GM18511 (cell line): ENCODE measurements around the gene CFAP221.

Source experiments
- ATAC-seq: cut with Tn5 transposase; IDR thresholded peaks from one replicate; pipeline ENCODE4 v1.9.1; 2021; ENCODE audit warnings: mild to moderate bottlenecking, moderate library complexity; ENCODE audit not compliant: unreplicated experiment

CFAP221 gene

DNA sequence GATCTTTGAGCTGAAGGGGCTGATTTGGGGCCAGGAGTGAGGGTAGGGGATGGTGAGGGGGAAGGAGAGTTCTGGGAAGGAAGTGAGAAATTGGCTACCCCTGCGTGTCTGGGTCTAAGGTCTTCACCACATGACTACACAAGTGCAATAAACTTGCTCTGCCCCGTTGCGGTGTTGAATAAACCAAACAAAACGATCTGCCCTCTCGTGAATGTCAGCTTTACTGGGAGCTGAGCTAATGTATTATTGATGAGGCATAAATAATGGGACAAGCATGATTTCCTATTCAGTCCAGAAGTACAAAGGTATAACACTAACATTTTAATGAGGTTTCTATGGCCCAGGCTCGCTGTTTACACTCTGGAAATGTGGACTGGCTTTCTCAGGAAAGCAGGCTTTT, 8.0 kb upstream of the CFAP221 start:
- ATAC-seq, result no peak

DNA sequence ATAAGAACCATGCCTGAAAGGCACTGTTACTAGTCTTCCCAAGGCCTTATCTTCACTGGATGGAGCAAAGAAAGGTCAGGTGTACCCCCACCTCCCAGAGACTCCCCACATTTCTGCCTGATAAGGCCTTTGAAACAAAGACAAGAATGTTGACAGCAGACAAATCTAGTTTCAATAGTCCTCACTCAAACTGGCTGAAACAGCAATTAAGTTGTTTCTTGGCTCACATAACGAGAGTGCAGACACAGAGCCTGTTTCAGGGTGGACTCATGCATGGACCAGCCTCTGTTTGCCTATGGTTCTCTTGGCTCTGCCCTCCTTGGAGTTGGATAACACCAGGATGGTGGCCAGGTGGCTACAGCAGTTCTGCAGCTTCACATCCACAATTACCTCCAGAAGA, 7.5 kb upstream of the CFAP221 start:
- no peak for ATAC-seq

DNA sequence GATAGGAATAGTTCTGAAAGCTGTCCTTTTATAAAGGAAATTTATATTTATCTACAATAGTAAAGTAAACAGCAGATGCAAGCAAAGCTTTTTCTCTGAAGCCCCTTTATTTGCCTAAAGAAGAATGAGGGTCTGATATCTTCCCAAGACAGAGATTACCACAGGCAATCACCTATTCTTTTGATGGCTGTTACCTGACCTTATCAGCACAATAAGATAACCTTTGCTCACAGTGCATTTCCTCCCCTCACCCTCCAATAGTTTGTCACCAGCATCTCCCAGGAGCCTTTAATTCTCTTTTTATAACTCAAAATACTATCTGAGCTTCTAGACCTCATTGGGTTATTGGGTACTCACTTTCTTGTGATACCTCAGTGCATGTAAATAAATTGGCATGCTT, 6.5 kb upstream of the CFAP221 start:
- ATAC-seq, result no peak

DNA sequence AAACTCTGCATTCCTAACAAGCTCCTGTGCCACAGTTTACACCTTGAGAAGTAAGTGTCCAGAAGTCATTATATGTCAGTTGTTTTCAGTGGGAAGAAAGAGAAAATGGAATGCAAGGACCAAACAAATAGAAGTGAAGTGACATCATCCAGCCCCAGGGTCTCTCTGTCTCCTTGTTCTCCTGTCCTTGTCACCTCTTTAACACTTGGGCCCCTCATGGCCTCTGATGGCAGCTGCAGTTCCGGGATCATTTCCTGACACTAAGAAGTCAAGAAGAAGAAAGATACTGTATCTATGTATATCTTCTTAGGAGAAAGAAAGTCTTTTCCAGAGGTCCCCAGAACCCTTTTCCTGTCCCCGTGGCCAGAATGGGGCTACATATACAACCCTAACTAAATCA, 2.8 kb upstream of the CFAP221 start:
- ATAC-seq, result no peak

DNA sequence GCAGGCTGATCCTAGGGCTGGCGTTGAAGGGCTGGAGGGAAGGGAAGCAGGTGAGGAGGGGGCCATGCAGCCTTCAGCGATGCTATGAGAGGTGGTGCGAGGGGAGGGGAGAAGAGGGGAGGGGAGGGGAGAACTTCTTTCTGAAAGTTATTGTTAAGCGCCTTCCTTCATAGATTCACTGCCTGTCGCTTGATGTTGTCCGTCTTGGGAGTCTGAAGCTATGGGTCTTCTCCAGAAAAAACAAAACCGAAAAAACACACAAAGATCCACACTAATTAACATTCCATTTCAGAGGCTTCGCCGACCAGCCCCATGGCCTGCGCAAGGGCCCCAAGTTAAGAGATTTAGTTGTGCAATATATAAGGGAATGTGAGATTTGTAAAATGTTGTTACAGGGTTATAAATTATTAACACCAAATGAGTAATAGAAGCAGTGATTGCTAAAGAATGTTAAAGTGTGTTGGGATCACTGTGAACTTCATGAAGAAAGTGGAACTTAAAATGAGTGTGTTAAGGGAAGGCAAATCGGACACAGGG, 758 bp downstream of the CFAP221 start:
- ATAC-seq, result no peak

DNA sequence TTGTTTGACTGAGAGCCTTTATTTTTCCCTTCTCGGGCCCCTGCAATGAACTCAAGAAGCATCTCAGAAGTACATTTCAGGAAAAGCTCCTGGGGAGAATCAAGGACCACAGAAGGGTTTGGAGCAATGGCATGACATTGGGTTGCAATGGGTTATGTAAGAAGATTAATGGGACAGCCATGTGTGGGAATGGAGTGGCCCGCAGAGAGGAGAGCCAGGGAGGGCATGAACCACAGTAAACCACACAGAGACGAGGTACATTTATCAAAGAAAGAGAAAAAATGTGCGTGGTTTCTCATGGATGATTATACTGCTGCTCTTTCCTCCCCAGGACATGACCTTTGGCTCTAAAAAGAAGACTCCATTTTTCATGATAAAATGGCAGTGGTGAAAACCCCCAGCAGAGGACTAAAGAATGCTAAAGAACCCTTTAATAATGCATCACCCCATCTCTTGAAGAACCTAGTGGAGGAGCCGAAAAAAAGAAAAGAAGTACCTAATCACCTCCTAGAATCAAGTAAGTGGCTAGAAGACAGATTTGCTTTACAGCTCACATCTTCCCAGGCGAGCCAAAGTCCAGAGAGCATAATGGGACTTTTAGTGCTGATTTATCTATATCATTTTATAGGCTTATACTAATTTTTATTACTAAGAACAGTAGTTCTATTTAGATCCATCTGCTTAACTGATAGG, 1.7 kb downstream of the CFAP221 start:
- no peak for ATAC-seq

DNA sequence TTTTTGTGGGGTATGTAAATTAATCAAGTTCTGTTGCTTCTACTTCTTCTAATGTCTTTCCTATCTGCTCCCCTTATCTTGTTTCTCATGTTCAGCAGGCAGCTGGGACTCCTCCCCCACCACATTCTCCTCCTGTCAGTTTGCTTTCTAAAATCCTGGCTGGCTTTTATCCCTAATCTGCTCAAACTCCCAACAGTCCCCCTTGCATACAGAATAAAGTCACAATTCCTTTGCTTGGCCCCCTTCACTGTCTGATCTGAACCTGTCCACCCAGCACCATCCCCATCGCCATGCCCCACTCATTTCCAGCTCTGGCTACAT, 2.2 kb downstream of the CFAP221 start:
- no peak for ATAC-seq

DNA sequence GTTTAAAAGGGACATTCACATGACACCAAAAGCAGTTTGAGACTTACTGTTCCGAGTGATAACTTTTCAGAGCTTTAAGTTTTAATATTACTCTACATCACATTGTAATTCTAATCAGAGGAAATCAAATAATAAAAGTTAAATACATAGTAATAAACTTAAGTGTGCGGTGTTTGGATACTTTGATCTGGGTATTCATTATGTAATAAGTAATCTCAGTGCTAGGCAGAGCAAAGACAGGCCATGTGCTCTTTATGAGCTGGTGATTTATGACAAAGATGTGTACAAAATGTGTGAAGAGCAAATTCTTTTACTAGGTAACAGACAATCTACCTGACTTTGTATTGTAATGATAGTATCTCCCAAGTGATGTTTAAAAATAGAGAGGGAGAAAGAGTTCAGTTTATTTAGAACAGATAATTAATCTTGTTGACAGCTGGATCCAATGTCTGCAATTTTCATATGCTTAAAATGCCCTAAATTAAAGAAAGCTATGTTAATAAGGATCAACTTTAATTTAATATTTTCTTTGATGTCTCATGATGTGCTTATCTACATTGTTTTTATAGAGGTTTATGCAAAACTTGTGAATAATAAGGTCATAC, 4.4 kb downstream of the CFAP221 start:
- ATAC-seq, result no peak

DNA sequence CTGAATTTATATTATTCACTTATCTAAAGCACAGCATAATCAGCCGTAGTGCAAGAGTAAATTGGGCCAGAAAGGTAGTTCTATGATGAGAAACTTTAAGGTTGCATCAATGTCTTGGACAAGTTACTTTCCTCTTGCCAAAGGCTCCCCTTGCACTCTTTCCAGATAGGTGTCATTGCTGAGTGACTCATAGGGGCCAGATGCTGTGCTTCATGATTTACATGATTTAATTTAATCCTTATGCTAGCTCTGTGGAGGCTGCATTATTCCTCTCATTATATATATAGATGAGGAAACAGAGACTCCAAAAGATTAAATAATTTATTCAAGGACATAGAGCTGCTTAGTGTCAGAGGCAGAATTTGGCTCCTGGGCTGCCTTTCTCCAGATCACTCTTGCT, 5.0 kb downstream of the CFAP221 start:
- ATAC-seq, result no peak

DNA sequence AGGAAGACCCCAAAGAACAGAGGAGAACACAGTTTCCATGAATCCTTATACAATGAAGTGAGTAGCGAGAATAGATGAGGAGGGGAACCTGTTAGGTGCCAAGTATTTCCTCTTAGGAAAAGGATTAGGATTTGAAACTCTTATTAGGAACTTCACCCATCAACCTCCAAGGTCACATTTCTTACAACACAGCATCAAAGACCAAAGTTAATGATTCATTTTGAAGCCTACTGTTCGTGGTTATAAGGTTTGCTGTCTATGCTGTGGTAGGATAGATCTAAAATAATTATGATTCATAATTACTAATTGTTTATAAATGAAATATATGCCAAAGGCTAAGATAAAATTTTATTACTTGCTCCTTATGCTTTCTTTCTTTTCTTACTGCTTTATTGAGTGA, 6.1 kb downstream of the CFAP221 start:
- ATAC-seq, result no peak

DNA sequence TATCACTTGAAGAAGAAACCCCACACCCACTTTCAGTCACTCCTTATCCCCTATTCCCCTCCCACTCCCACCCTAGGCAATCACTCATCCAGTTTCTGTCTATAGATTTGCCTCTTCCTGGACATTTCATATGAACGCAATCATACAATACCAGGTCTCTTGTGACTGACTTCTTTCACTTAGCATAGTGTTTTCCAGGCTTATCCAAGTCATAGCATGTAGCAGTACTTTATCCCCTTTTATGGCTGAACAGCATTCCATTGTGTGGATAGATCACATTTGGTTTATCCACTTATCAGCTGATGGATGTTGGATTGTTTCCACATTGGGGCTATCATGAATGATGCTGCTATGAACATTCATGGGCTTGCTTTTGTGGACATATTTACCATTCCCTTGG, 6.6 kb downstream of the CFAP221 start:
- no peak for ATAC-seq

DNA sequence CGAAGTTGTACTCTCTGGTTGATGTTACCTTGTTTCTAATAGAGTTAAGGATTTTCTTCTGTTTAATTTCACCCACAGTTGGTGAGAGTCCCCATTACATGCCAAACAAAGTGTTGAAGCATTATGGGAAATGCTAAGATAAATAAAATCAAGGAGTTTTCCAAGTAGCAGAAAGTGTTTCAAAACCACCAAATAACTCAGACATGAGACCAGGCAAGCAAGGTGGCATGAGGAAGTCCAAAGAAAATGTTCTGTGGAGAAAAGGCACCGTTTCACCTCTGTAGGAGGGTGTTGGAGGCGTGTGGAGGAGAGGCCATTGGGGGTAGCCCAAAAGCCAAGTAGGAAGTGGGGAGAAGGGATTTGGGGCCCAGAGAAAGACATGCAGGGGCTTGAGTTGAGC, 8.7 kb downstream of the CFAP221 start:
- ATAC-seq, result no peak

DNA sequence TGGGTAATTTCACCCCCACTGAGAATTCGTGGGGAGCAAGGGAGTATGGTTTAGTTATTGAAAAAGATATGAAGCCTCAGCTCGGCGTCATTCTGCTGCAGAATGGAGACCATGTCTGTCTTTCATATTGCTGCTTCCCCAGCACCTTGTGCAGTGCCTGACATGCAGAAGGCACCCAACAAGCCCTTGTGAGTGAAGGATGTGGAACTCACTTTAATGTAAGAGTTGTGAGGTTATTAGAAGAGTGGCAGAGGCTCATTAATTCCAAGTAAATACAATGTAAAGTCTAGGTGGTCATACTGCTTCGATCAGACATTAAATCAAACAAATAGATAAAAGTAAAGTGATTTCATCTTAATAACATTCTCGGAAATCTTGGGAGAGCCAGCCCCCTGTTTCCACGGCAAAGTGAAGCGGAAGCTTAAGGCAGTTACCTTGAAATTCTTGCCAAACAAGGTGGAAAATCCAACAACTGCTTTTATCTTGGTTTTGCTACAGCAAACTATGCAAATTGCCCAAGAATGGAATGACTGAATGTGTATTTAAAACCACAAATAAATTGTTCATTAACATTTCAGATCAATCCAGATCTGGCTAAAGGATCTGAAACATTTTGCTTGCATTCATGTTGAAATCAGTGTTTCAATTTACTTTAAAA, 9.6 kb downstream of the CFAP221 start:
- ATAC-seq, result no peak

DNA sequence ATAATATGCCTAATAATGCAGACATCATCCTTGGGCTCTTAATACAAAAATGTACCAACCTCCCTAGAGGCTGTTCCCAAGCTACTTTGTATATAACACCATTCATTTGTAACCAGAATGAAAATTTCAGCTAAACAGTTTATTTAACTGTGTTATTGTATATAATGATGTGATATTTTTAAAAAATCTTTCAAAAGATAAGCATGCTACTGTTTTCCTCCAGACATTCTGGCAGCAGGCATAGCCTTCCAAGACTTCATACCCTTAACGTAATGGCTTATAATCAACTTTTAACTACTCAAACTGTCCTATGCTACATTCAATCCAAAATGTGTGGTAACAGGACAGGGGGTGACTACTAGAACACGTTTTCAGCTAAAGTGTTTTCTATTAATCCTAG, 21.2 kb downstream of the CFAP221 start:
- ATAC-seq, result no peak

DNA sequence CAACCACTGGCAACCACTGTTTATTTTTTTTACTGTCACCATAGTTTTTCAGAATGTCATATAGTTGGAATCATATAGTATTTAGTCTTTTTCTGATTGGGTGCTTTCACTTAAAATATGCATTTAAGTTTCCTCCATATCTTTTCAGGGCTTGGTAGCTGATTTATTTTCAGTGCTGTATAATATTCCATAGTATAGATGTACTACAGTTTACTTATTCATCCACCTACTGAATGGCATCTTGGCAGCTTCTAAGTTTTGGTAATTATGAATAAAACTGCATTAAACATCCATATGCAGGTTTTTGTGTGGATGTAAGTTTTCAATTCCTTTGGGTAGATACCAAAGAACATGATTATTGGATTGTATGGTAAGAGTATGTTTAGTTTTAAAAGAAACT, 23.0 kb downstream of the CFAP221 start:
- no peak for ATAC-seq

DNA sequence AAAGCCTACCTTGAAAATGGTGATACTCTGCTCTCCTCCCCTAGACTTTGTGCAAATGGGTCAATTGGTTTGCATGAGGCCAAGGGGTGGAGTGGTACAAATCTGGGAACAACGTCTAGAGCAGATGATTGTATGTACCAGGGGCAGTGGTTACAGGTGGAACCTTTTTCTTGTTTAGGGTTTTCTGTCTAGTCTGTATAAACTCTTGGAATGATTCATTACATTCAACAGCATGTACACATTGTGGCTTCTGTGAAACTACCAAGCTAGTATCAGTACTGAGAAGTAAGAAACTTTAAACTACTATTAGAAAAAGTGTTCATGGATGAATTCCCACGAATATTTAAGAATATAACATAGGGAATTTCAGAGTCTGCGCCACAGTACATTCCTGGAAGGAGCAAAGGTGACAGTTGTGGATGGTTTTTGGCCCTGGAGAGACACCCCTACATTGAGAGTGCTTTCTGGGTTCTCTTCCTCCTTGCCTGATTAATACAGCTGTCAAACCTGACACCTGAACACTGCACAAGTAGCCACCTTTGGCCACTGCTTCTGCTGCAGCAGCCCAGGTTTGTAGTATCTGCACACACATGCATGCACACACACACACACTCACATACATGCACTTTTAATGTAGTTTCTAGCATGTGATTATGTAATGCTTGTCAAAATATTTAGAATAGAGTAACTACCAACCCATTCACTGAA, 30.0 kb downstream of the CFAP221 start:
- ATAC-seq, result peak; percentile 99

DNA sequence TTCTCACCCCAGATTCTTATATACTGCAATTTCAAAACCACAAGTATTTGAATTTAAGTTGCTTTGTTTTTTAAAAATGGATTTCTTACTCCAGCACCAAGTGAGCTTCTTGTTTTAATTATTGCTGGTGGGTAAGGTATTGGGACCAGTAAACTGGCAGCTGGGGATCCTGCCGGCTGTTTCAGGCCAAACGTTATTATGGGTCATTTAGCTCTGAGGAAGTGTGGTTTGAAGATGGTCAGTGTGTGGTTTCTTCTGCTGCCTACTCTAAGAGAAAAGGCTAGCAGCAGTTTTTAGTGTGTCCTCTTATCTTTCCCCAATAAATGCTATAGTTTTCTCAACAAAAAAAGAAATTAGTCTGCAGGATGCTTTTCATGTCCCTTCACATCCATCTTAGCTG, 30.6 kb downstream of the CFAP221 start:
- no peak for ATAC-seq

DNA sequence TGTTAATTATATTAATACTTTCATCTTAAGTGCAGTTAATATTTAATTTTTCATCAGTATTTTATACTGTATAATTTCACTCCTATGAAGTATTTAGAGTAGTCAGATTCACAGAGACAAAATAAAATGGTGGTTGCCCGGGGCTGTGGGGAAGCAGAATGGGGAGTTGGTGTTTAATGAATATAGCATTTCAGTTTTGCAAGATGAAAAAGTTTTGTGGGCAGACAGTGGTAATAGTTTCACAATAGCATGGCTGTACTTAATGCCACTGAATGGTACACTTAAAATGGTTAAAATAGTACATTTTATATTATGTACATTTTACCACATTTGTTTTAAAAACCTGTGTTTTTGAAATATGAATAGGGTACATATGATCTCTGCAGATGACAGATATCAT, 31.2 kb downstream of the CFAP221 start:
- no peak for ATAC-seq

DNA sequence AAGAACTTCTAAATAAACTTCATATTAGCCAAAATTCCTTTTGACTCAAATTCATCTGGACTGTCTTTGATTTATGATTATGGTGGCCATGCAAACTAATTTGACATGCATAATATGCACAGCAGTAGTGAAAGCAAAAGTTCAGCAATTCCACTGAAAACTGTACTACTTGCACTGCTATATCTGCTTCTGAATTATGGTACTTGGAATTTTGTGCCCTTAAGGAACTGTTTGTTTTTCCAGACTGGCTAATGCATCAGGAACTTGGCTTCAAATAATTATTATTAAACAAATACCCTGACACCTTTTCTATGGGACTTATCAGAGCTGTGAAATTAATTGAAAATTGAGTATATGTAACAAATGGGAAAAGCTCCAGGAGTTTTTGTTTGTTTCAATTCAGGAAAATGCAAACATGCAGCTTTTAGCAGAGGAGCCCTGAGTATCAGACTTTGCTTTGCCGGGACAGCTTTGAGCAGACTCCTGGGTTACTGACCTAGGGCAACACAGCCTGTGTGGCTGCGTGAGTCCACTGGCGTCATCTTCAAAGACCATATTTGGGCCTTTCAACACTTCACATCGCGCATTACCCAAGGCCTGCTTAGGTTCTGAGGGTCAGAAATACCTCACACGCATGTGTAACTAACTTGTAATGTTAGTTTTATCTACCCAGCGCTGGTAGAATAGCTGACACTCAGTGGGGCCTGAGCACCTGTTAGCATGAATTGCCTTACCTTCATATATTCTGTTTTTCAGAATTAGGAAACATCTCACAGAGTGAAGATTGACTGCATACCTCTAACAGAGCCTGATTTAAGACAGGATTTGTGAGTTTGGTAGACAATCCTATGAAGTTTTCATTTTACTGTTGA, 35.4 kb downstream of the CFAP221 start:
- ATAC-seq, result no peak

DNA sequence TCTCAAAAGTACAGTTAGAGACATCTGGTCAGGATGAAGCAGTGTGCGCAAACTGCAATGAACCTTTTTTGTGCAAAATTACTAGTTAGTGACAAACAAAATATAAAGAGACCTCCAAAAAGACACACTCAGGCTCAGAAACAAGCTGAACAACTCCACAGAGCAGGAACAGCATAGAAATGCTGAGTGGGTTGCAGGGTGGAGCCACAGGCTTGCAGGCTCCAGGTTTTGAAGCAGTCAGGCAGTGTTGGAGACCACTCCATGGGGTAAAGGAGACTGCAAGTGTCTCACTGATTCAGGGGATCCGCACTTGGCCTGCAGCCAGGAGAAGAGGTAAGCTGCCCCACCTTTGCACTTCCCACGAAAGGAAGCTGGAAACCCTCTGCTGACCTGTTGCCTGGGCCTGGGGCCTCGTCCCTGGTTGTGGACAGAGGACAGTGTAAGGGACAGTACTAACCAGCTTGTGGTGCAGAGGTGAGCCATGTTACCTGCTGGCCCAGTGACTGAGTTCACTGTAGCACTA, 36.4 kb downstream of the CFAP221 start:
- ATAC-seq, result no peak

DNA sequence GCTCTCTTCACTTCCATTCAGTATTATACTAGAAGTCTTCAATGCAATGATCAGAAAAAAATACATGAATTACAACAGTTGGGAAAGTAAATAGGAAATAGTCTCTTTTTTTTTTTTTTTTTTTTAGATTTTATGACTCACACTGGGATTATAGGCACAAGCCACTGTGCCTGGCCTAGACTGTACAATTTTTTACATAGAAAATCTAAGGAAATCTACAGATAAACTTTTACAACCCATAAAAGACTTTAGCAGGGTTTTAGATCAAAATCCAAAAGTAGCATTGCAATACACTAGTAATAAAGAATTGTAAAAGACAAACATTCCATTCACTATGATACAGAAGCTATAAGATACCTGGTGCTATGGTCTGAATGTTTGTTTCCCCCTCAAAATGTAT, 39.0 kb downstream of the CFAP221 start:
- no peak for ATAC-seq
